ENCODE measurements around the gene TP63.

DNA sequence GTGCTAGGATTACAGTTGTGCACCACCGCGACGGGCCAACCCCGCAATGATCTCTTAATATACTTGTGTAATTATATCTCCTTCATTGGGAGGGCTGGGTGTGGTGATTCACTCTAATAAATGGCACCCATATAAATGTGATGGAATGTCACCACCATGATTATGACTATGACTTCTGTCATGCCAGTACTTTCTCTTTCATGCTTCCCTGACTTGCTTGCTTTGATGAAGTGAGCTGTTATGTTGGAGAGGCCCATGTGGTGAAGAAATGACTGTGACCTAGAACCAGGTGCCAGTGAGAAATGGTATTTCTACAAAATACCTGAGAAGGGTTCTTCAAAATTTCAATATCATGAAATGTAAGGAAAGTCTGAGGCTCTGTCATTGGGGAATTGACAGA, 24.4 kb upstream of the TP63 start:
- TF ChIP-seq ZFP3 (CRISPR knock-in tag; IDR thresholded peaks at IDR 0.05): no peak
- no peak for TF ChIP-seq ISL1 (CRISPR knock-in tag; IDR thresholded peaks at IDR 0.05)
- no peak for TF ChIP-seq CSDC2 (CRISPR knock-in tag; IDR thresholded peaks at IDR 0.05)
- no peak for TF ChIP-seq PATZ1 (CRISPR knock-in tag; IDR thresholded peaks at IDR 0.05; ENCODE audit: borderline replicate concordance)
- TF ChIP-seq RARB (CRISPR knock-in tag; IDR thresholded peaks at IDR 0.05): no peak
- TF ChIP-seq TSHZ2 (CRISPR knock-in tag; IDR thresholded peaks at IDR 0.05): no peak
- no peak for TF ChIP-seq ESRRG (CRISPR knock-in tag; IDR thresholded peaks at IDR 0.05)
- TF ChIP-seq ZNF70 (CRISPR knock-in tag; IDR thresholded peaks at IDR 0.05): no peak
- no peak for TF ChIP-seq GLIS3 (CRISPR knock-in tag; IDR thresholded peaks at IDR 0.05)
- TF ChIP-seq ARNTL (CRISPR knock-in tag; IDR thresholded peaks at IDR 0.05; ENCODE audit: borderline replicate concordance, low read depth): no peak
- no peak for TF ChIP-seq OSR1 (CRISPR knock-in tag; IDR thresholded peaks at IDR 0.05)
- TF ChIP-seq, protein P1, sequence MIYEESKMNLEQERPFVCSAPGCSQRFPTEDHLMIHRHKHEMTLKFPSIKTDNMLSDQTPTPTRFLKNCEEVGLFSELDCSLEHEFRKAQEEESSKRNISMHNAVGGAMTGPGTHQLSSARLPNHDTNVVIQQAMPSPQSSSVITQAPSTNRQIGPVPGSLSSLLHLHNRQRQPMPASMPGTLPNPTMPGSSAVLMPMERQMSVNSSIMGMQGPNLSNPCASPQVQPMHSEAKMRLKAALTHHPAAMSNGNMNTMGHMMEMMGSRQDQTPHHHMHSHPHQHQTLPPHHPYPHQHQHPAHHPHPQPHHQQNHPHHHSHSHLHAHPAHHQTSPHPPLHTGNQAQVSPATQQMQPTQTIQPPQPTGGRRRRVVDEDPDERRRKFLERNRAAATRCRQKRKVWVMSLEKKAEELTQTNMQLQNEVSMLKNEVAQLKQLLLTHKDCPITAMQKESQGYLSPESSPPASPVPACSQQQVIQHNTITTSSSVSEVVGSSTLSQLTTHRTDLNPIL (CRISPR knock-in tag; IDR thresholded peaks at IDR 0.05; ENCODE audit: low read depth): no peak

Measured in SK-N-SH treated with all-trans-retinoic acid at 6 μM for 48 hours (cell line).